Measurements from ENCODE around the gene STIM2.

Gene STIM2

DNA sequence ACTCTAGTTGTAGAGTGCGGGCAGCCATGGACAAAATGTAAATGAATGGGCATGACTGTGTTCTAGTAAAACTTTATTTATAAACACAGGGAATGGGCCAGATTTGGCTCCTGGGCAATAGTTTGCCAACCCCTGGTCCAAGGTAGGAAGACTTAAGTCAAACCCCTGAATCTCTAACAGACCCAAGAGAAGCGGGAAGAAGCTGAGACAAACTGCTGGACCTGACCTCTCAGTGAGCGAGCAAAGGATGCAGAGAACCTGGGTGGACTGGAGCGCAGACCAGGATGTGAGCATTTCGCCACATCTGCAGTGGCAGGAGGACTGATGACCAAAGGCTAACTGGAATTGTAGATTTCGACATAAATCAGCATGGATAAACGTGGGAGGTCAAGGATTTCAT is 201.6 kb downstream of the STIM2 start:
- H3K27ac ChIP-seq: no peak overlapping the region
- DNase-seq (ENCODE audit: low spot score): no peak
- TF ChIP-seq, protein P1, sequence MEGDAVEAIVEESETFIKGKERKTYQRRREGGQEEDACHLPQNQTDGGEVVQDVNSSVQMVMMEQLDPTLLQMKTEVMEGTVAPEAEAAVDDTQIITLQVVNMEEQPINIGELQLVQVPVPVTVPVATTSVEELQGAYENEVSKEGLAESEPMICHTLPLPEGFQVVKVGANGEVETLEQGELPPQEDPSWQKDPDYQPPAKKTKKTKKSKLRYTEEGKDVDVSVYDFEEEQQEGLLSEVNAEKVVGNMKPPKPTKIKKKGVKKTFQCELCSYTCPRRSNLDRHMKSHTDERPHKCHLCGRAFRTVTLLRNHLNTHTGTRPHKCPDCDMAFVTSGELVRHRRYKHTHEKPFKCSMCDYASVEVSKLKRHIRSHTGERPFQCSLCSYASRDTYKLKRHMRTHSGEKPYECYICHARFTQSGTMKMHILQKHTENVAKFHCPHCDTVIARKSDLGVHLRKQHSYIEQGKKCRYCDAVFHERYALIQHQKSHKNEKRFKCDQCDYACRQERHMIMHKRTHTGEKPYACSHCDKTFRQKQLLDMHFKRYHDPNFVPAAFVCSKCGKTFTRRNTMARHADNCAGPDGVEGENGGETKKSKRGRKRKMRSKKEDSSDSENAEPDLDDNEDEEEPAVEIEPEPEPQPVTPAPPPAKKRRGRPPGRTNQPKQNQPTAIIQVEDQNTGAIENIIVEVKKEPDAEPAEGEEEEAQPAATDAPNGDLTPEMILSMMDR (conservative IDR thresholded peaks at IDR 0.05; ENCODE audit: low read depth): no peak
- ChIA-PET POLR2A (ENCODE audit: low non-redundant PET) (no interaction called here), CTCF (no interaction called here)

DNA sequence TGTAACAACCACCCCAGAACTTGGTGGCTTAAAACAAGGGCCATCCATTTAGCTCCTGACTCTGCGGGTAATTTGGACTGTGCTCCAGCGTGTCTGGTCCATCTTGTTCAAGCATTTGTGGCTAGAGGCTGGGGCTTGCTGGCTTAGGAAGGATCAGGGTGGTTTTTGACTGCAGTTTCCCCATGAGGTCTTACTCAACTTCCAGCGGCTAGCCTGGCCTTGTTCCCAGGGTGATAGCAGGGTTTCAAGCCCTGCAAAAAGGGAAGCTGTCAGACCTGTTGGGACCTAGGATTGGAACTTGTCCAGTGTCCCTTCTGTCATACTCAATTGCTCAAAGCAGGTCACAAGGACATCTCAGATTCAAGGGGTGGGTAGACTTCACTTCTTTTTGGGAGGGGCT is 205.9 kb downstream of the STIM2 start:
- H3K27ac ChIP-seq: no peak overlapping the region
- CTCF ChIA-PET: interaction anchor here (1.1 kb wide), 1 partner anchor 18 kb away, joined by 5 read pairs; no protein-coding TSS in a partner anchor
- POLR2A ChIA-PET (ENCODE audit: low non-redundant PET): no interaction called here
- no peak for DNase-seq (ENCODE audit: low spot score)
- TF ChIP-seq, protein P1 (conservative IDR thresholded peaks at IDR 0.05; ENCODE audit: low read depth): no peak

DNA sequence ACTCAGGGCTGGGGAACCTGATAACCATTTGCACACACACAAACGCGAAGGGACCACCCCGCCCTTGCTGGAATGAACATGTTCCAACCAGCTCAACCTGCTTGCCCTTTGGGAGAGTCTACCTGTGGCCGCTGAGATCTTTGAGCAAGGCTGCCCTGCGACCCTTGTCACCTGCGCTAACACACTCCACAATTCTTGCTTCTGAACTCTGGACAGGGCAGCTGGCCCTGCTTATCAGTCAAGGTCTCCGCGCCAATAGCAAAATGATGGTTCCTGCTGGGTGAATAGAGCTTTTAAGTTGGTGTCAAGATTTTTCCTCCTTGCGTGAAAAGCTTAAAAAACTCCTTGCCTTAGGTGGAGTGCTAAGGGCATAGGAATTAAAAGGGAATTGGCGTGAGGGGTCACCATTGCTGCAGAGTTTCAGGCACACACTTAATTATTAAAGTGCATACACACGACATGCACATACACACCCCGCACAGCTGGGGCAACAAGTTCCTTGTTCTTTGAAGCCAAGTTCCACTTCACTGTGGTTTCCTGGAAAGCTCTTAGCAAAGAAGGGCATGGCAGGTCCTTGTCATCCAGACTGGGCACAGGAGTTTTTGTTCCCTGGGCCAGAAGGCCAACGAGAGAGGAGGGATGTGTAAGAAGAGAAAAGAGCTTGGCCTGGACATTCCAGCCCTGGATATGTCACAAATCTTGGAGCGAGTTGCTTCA is 207.7 kb downstream of the STIM2 start:
- H3K27ac ChIP-seq: no peak overlapping the region
- POLR2A ChIA-PET (ENCODE audit: low non-redundant PET): no interaction called here
- DNase-seq (ENCODE audit: low spot score): no peak
- CTCF ChIA-PET: interaction anchor here (0.8 kb wide), 1 partner anchor 275 kb away, joined by 3 read pairs; no protein-coding TSS in a partner anchor
- TF ChIP-seq, protein P1 (conservative IDR thresholded peaks at IDR 0.05; ENCODE audit: low read depth): no peak

Measured in RWPE1 (cell line).